Epidermal melanocyte (primary cell): ENCODE measurements around the gene ELANE.

Experiments
- DNase-seq: peaks from one replicate; pipeline ENCODE4 v3.0.0; 2011; ENCODE audit warnings: low spot score; ENCODE audit not compliant: insufficient read length

ELANE gene

DNA sequence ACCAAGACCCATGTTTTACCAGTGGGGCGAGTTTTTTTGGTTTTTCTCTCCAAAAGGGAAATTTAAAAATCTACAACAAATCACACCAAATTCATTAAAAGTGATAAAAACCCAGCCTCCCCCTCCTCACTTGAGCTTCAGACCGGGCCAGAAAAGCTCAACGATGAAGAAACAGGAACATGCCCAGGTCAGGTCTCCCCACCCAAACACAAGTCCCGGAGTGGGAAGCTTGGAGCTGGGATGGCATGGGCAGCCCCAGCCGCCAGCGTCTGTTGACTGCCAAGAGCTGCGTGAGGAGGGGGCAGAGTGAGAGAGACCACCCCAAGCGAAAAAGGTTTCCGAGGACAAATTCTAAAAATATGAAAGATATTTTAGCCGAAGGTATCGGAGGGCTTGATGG, 44.9 kb downstream of the ELANE start:
- DNase-seq = no peak

GRCh38 chr19:897442-898039, 45.4 kb downstream of the ELANE start:
- DNase-seq = no peak

- no peak for DNase-seq
These were observed 46.6 kb downstream of the ELANE start for GRCh38 chr19:898663-899062.

DNA sequence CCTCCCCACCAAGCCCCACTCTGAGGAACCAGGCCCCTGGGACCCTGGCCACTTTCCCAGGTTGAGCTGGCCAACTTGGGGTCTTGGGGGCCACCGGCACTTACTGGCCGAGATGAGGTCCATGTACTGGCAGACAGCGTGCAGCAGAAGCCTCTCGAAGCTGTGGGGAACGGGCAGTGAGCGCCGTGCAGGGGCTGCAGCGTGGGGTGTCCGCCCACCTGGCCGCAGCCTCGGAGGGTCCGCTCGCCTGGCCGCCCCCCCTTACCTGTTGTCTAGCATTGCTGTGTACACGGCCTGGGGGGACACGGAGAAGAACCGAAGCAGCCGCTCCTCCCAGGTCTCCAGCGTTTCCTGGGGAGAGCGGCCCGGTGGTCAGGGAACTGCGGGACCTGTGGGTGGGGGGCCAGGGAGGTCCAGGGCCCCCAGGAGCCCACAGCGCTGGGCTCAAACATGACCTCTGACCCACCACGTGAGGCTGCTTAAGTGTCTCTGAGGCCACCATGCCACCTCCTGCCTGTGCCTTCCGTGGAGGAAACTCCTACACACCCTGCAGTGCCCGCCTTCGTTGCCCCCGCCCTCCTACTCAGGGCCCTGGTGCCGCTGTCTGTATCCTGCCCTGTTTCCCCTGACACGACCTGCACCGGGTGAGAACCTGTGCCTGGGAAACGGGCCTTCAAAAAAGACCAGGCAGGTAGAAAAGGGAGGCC, 47.4 kb downstream of the ELANE start:
- DNase-seq = no peak

DNA sequence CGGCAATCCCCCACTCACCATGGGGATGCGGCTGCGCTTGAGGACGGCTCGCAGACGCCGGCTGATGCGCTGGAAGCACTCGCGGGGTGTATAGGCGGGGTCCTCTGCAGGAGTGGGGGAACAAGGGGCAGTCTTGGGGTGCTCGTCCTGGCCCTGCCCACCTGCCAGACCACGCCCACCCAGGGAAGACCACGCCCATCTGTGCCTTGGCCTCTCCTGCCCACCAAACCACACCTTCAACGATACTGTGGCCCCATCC, 47.9 kb downstream of the ELANE start:
- no peak for DNase-seq

DNA sequence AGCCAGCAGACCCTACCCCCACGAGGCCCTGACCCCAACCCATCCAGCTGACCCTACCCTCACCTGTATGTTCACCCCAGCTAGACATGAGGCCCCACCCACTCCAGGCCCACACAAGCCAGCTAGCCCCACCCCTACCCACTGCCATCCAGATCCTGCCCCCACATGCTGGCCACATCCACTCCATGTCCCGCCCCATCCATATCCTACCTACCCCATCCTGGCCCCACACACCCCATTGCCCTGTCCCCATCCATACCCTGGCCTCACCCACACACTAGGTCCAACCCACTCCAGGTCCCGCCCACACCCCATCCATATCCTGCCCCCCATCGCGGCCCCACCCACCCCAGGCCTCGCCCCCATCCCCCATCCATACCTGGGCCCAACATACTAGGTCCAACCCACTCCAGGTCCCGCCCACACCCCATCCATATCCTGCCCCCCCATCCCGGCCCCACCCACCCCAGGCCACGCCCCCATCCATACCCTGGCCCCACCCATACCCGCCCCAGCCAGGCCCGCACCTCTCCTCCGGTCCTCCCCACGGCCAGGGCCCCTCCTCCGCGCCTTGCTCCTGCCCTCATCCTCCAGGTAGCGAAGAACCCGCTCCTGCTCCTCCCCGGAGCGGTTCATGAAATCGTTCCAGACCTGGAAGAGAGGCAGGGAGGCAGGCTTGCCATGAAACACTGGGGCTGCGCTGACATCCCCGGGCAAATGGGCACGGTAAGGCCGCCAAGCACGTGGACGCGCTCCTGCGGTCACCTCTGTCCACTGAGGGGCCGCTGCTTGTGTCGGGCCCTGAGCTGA, 48.4 kb downstream of the ELANE start:
- no peak for DNase-seq

GRCh38 chr19:901216-902092, 49.4 kb downstream of the ELANE start:
- DNase-seq = no peak

- DNase-seq = no peak
These were observed 49.9 kb downstream of the ELANE start for GRCh38 chr19:902093-902370.

DNA sequence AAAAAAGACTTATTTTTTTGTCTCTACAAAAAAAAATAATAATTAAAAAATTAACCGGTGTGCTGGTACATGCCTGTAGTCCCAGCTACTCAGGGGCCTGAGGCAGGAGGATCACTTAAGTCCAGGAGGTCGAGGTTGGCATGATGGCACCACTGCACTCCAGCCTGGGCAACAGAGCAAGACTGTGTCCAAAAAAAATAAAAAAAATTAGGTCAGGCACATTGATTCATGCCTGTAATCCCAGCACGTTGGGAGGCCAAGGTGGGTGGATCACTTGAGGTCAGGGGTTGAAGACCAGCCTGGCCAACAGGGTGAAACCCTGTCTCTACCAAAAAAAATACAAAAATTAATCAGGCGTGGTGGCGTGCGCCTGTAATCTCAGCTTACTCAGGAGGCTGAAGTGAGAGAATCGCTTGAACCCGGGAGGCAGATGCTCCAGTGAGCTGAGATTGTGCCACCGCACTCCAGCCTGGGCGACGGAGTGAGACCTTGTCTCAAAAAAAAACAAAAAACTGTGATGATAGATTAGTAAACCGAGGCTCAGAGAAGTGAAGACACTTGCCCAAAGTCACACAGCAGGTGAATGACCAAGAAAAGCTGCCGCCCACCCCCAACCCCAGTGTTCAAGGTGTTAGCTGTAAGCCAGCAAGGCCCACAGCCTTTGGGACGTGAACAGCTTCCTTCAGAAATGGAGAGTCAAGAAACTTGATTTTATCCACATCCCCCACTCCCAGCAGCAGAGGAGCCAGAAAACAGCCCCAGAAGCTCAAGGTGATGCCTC, 50.5 kb downstream of the ELANE start:
- no peak for DNase-seq

- no peak for DNase-seq
These were observed 51.2 kb downstream of the ELANE start for GRCh38 chr19:903266-903797.

DNA sequence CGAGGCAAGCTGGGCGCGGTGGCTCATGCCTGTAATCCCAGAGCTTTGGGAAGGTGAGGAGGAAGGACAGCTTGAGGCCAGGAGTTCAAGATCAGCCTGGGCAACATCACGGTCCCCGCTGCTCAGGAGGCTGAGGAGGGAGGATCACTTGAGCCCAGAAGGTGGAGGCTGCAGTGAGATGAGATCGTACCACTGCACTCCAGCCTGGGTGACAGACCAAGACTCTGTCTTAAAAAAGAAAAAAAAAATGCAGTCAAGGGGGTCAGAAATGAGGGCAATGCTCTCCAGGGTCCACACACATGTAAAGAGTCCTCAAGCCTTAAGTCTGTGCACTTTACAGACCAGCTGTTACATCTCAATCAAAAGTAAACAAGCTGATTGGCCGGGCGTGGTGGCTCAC, 52.4 kb downstream of the ELANE start:
- DNase-seq = no peak
